Activated CD4-positive, alpha-beta T cell treated with anti-CD3 and anti-CD28 coated beads, Interleukin-2, amount 10 ng/mL, durations not matched to agents 24 days and 14 days (primary cell): Measurements from ENCODE around the gene KRT1. TPM values are rescaled to one million over a fixed set of nuclear protein-coding genes. Genes with fewer than 3 reads are reported as not detected.
"Not testable (repeated sequence)": the region's sequence is repeated elsewhere in the genome, so short reads cannot be mapped to it uniquely, and the experiment has no call there.

Experiments
- DNase-seq: peaks from one replicate; pipeline ENCODE4 v3.0.0; 2022
- H3K27ac Mint-ChIP-seq: one replicate; pipeline ENCODE4 v1.8.0; 2022; ENCODE audit warnings: mild to moderate bottlenecking, mixed read lengths
- H3K27me3 Mint-ChIP-seq: one replicate; pipeline ENCODE4 v1.8.0; 2022; ENCODE audit warnings: mixed read lengths
- H3K36me3 Mint-ChIP-seq: one replicate; pipeline ENCODE4 v1.8.0; 2022; ENCODE audit warnings: low read depth, mild to moderate bottlenecking, mixed read lengths
- H3K4me1 Mint-ChIP-seq: one replicate; pipeline ENCODE4 v1.8.0; 2021; ENCODE audit warnings: mixed read lengths
- H3K4me3 Mint-ChIP-seq: one replicate; pipeline ENCODE4 v1.8.0; 2022; ENCODE audit warnings: mild to moderate bottlenecking, moderate library complexity, mixed read lengths
- H3K9me3 Mint-ChIP-seq: one replicate; pipeline ENCODE4 v1.8.0; 2021; ENCODE audit warnings: mixed read lengths
- intact Hi-C: fragments of 100-400 bp; cut with micrococcal nuclease; formaldehyde crosslinking; loops from one replicate; pipeline ENCODE4 v1.15.1; 2023
- total RNA-seq: library from RNA; stranded (reverse); gene quantifications from 2 replicates; pipeline ENCODE4 v1.2.3, GENCODE V29; 2022

Gene KRT1
- not detected in 2 replicates for total RNA-seq

DNA sequence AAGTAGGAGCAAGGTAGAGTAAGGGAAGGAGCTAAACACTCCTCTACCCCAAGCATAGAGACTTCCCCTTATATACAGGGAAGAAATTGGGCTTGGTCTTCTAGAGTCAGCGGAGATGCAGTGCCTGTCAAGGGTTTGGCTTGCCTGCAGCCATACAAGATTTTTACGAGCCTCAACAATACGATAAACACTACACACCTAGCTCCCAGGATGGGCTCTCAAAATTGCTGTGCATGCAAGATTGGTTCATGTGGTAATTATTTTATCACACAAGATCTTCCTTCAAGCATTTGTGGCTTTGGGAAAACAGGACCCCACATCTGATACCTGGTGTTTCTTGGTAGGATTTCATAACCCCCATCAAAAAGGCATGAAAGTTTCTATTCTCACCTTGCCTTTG is at the start of gene KRT1:
KRT1 (minus strand) TSS at position 45 of the 400 bp plus-strand sequence. CDS start 59 bp downstream, outside the sequence.
- DNase-seq = no peak
- Mint-ChIP-seq H3K27me3 (peaks cover 24% of the 10 kb centered on the region), H3K27ac (no peak within 1 kb of the TSS), H3K9me3 (no peaks in the 10 kb centered on the region), H3K36me3 (no peaks in the 10 kb centered on the region), H3K4me3 (no peak within 1 kb of the TSS), H3K4me1 (peaks cover 10% of the 10 kb centered on the region)
- intact Hi-C loops = no loop called here

DNA sequence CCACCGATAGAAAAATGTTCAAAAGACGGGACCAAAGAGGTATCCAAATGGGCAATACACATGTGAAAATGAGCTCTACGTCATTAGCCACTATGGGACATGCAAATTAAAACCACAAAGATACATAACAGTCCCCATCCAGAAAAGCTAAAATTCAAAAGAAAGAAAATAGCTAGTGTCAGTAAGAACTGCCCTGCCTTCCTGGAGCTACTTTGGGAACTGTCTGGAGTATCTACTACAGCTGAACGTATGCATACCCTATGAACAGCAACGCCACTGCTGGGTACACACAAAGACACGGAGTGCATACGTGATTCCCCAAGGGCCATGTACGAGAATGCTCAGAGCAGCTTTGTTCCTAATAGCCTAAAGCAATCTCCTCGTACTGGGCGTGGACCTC is 48.9 kb upstream of the KRT1 start:
- Mint-ChIP-seq H3K36me3 (no peaks in the 10 kb centered on the region), H3K27me3 (peaks cover 10% of the 10 kb centered on the region), H3K4me3 (no peak overlapping the region), H3K27ac (no peak overlapping the region), H3K9me3 (no peaks in the 10 kb centered on the region), H3K4me1 (no peaks in the 10 kb centered on the region)
- no peak for DNase-seq
- intact Hi-C loops = no loop called here

DNA sequence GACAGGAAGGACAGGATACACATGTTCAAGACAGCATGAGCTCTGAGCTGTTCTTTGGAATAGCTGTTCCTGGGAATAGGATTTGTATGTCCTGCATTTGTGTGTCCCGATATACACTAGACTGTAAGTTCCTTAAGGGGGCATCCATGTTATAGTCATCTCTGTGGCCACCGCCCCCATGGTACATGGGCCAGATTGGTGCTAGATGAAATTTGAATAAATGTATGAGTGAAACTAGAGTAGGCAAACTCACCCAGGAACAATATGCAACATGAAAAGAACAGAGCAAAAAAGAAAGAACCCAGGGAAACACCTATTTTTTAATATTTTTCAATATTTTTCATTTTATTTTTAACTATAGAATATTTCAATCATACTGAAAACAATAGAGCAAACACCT is 48.2 kb upstream of the KRT1 start:
- no peaks in the 10 kb centered on the region for H3K4me1 Mint-ChIP-seq
- H3K27ac Mint-ChIP-seq = no peak overlapping the region
- intact Hi-C loops = no loop called here
- H3K36me3 Mint-ChIP-seq = no peaks in the 10 kb centered on the region
- DNase-seq = no peak
- H3K4me3 Mint-ChIP-seq = no peak overlapping the region
- no peaks in the 10 kb centered on the region for H3K9me3 Mint-ChIP-seq
- peaks cover 10% of the 10 kb centered on the region for H3K27me3 Mint-ChIP-seq

DNA sequence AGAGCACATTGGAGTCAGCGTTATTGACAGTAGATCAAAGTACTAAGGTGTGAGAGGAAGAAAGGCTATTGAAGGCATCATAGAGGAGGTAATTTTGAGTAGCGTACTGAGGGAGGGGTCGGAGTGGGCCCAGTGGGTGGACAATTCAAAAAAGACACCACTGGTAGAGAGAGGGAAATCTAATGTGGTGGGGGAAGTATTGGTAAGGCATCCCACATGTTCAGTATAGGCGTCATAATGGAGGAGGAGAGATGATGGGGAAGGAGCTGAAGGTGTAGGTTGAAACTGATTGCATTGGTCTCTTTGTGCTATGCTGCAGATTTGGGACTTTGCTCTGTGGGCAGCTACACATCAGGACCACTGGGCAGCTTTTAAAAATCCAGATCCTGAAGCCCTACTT is 46.8 kb upstream of the KRT1 start:
- Mint-ChIP-seq H3K9me3 (no peaks in the 10 kb centered on the region), H3K27ac (no peak overlapping the region), H3K27me3 (peaks cover 10% of the 10 kb centered on the region), H3K4me3 (no peak overlapping the region), H3K4me1 (no peaks in the 10 kb centered on the region), H3K36me3 (no peaks in the 10 kb centered on the region)
- intact Hi-C loops = no loop called here
- no peak for DNase-seq

DNA sequence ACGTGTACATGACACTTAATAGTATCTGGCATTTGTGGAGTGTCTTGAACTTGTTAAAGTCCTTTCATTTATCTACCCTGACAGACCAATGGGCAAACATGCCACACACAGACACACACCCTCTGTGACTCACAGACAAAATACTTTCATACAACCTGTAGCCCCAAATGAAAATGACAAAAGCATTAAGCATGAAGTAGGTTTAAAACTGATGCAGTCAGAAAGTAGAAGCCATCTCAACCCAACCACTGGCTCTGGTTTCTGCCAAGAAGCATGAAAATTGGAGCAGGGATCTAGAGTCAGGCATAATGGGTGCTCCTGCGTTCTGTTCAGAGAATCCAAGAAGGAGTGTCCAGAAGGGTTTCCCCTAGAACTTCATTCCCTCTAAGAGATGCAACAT is 46.2 kb upstream of the KRT1 start:
- H3K4me3 Mint-ChIP-seq = no peak overlapping the region
- no peaks in the 10 kb centered on the region for H3K9me3 Mint-ChIP-seq
- H3K27ac Mint-ChIP-seq = no peak overlapping the region
- no peaks in the 10 kb centered on the region for H3K36me3 Mint-ChIP-seq
- H3K27me3 Mint-ChIP-seq = peaks cover 10% of the 10 kb centered on the region
- no peaks in the 10 kb centered on the region for H3K4me1 Mint-ChIP-seq
- no peak for DNase-seq
- intact Hi-C loops = no loop called here

DNA sequence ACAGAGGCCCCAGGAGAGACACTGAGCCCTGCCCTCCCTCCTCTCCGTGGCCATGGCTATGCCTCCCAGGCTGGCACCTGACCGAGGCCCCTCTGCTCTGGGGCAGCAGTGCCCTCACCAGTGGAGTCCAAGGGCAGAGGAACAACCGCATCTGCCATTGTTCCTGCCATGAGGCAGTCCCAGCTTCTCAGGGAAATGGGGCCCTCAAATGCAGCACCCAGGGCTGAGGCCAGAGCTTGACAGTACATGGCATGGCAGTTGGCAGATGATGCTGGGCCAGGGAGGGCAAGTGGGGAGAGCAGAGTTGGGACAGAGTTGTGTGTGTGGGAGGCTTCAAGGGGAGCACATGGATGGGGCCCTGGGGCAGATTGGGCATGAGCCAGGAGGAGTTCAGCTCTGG is 44.2 kb upstream of the KRT1 start:
- no peak overlapping the region for H3K27ac Mint-ChIP-seq
- no peak for DNase-seq
- no peaks in the 10 kb centered on the region for H3K4me1 Mint-ChIP-seq
- no peaks in the 10 kb centered on the region for H3K9me3 Mint-ChIP-seq
- H3K4me3 Mint-ChIP-seq = no peak overlapping the region
- peaks cover 10% of the 10 kb centered on the region for H3K27me3 Mint-ChIP-seq
- H3K36me3 Mint-ChIP-seq = no peaks in the 10 kb centered on the region
- intact Hi-C loops = no loop called here

DNA sequence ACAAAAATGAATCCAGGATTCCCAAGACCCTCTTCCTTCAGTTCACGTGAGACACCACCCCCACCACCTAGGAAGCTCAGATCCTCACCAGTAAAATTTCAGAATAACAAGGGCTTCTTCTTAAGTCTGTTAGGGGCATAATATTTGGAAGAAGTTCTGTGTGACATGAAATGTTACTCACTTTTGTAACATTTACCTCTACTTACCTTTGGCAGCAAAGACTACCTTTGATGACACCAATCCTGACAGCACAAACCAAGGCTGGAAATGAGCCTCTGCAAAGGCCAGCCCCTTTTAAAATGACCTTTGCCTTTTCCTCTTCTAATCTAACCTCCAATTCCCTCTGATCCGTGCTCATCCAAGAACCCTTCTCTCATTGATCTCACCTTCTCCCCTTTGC is 42.5 kb upstream of the KRT1 start:
- Mint-ChIP-seq H3K4me3 (no peak overlapping the region), H3K4me1 (no peaks in the 10 kb centered on the region), H3K27me3 (peaks cover 7% of the 10 kb centered on the region), H3K36me3 (no peaks in the 10 kb centered on the region), H3K27ac (no peak overlapping the region), H3K9me3 (no peaks in the 10 kb centered on the region)
- DNase-seq = no peak
- intact Hi-C loops = no loop called here

DNA sequence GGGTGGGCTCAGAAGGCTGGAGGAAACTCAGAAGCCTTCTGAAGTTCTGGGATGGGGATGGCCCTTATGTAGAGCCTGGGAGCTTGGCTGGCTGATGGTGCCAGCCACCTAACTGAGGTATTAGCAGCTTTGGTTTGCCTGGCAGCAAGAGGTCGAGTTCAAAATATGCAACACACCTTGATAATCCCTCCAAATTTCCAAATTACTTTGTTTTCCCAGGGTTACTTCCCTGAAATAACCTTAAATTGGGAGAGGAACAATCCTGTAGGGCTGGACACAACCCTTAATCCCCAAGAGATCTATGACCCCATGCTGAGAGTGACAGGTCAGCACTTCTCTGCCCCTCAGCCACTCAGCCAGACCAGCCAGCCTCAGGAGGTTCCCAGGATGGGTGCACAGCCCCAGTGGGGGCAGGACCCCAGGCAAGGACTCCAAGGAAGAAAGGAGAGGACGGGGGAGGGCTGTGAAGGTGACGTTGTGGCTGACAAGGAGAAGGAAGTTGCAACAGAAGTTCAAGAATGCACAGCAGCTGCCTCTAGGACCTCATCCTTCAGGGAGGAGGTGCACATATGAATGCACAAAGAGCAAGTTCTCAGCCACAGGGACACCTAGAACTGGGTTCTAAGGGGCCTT is 41.7 kb upstream of the KRT1 start:
- peaks cover 8% of the 10 kb centered on the region for H3K27me3 Mint-ChIP-seq
- no peak overlapping the region for H3K4me3 Mint-ChIP-seq
- H3K36me3 Mint-ChIP-seq = no peaks in the 10 kb centered on the region
- no peak overlapping the region for H3K27ac Mint-ChIP-seq
- intact Hi-C loops = no loop called here
- H3K4me1 Mint-ChIP-seq = no peaks in the 10 kb centered on the region
- H3K9me3 Mint-ChIP-seq = no peaks in the 10 kb centered on the region
- DNase-seq = no peak

DNA sequence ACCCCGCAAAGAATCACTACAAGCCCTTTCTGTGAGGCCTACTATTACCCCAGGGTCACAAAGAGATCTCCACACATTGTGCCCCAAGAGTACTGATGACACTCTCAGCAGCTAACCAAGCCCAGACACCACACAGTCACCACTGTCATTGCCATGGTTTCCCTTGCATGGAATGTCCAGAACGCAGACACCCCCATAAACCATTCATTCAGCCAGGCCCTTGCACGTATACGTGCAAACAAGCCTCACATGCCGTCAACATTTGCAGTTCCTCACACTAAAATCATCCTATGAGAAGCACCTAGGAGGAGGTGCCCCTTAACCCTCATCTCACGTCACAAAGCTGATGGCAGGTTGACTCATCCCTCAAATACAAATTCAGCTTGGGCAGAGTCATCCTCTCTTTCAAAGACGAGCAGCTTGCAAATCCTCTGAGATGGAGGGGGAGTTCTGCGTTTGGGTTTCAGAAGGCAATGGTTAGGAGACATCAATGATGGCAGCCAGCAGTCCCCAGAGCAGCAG is 40.2 kb upstream of the KRT1 start:
- H3K36me3 Mint-ChIP-seq = no peaks in the 10 kb centered on the region
- peaks cover 22% of the 10 kb centered on the region for H3K27me3 Mint-ChIP-seq
- no peak overlapping the region for H3K4me3 Mint-ChIP-seq
- intact Hi-C loops = no loop called here
- H3K4me1 Mint-ChIP-seq = no peaks in the 10 kb centered on the region
- no peak overlapping the region for H3K27ac Mint-ChIP-seq
- H3K9me3 Mint-ChIP-seq = no peaks in the 10 kb centered on the region
- no peak for DNase-seq

DNA sequence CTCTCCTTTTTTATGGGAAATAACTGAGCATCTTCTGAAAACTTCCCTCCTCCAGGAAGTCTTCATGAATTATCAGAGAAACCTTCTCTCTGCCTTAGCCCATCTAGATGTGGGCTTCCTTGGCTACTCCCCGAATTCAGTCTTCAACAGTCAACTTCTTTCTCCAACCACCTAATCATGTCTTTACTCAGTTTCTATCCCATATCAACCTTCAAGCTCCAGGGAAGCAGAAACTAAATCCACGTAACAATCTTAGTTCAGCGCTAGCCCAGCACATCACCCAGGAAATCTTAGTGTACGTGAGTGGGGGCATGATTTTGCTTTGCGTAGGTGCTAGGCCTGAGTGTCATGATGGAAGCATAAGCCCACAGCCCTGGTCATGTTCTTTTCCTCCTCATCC is 35.9 kb upstream of the KRT1 start:
- Mint-ChIP-seq H3K36me3 (no peaks in the 10 kb centered on the region), H3K27ac (no peak overlapping the region), H3K9me3 (peaks cover 3% of the 10 kb centered on the region), H3K27me3 (peaks cover 53% of the 10 kb centered on the region), H3K4me1 (peaks cover 6% of the 10 kb centered on the region), H3K4me3 (no peak overlapping the region)
- intact Hi-C loops = no loop called here
- DNase-seq = no peak

DNA sequence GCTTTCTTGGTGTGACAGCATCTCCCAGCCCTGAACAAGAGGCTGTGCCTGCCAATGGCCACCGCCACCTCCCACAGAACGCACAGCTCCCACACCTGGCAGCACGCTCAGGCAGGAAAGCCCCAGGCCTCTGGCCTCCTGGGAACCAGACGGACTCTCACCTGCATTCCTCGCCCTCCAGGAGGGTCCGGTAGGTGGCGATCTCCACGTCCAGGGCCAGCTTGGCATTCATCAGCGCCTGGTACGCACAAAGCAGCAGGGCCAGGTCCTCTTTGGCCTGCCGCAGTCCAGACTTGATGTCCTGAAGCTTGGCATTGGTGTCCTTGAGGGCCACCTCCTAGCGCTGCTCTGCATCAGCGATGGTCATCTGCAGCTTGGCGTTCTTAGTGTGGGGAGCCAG is 35.2 kb upstream of the KRT1 start:
- Mint-ChIP-seq H3K27me3 (peaks cover 53% of the 10 kb centered on the region), H3K4me3 (no peak overlapping the region), H3K9me3 (peaks cover 3% of the 10 kb centered on the region), H3K36me3 (no peaks in the 10 kb centered on the region), H3K27ac (no peak overlapping the region), H3K4me1 (peaks cover 6% of the 10 kb centered on the region)
- no peak for DNase-seq
- intact Hi-C loops = no loop called here

DNA sequence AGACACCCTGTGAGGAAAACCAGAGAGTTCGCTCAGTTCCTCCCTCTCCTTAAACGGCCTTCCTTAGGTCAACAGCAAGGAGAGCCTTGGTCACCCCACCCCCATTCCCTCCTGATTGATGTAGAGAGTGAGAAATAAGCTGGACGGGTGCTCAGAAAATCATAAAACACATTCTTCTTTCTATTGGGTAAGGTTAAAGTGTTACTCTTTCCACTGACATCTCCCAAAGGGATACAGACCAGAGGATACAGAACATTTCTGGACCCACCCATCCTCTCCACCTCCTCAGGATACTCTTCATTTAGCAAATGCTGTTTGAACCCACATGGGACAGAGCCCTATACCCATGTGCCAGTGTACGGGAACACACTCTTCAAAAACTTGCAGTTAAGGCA is 34.7 kb upstream of the KRT1 start:
- intact Hi-C loops = no loop called here
- Mint-ChIP-seq H3K27ac (no peak overlapping the region), H3K36me3 (no peaks in the 10 kb centered on the region), H3K9me3 (peaks cover 3% of the 10 kb centered on the region), H3K27me3 (peaks cover 53% of the 10 kb centered on the region), H3K4me3 (no peak overlapping the region), H3K4me1 (peaks cover 6% of the 10 kb centered on the region)
- no peak for DNase-seq

DNA sequence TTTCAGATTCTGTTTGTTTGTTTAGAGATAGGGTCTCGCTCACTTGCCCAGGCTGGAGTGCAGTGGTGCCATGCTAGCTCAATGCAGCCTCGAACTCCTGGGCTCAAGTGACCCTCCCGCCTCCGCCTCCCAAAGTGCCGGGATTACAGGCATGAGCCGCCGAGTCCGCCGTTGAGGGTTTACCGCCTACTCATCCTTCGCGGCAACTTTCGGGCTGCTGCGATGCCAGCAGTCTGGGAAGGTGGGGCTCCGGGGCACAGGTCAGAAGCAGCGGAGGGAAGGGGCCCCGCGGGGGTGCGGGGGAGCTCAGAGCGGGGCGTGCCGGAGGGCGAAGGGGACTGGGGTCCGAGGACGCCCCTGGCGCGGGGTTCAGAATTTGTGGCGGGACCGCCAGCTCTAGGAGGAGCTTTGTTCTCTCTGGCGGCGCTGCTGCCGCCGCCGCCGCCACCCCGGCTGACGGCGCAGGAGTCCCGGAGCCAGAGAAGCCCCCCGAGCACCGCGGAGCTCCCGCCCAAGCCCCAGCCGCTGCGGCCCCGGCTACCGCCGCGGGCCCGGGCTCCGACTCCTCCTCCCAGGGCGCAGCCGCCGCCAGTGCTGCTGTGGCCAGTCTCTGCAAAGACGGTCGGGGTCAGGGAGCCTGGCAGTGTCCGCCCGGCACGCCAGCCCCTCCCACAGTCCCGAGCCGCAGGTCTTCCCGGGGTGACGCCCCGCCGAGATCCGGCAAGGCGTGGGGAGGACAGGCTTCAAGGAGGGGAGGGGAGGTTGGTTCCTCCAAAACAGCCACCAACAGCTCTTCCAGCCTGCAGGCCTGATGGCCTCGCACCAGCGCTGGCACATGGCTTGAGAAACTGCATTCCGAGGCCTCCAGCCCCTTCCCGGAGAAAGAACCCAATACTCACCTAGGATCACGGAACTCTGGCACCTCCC is 34.0 kb upstream of the KRT1 start:
- Mint-ChIP-seq H3K4me1 (peaks cover 6% of the 10 kb centered on the region), H3K36me3 (no peaks in the 10 kb centered on the region), H3K4me3 (peak overlapping the region; percentile 56), H3K9me3 (peaks cover 3% of the 10 kb centered on the region), H3K27ac (no peak overlapping the region), H3K27me3 (peaks cover 53% of the 10 kb centered on the region)
- DNase-seq = no peak
- intact Hi-C loops = no loop called here

DNA sequence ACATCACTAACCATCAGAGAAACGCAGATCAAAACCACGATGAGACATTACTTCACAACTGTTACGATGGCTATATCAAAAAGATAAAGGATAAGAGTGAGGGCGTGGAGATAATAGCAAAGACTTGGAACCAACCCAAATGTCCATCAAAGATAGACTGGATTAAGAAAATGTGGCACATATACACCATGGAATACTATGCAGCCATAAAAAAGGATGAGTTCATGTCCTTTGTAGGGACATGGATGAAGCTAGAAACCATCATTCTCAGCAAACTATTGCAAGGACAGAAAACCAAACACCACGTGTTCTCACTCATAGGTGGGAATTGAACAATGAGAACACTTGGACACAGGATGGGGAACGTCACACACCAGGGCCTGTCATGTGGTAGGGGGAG is 31.9 kb upstream of the KRT1 start:
- intact Hi-C loops, H3K27ac Mint-ChIP-seq, H3K4me1 Mint-ChIP-seq, H3K36me3 Mint-ChIP-seq, DNase-seq, H3K9me3 Mint-ChIP-seq, H3K4me3 Mint-ChIP-seq: not testable (repeated sequence)
- H3K27me3 Mint-ChIP-seq = peaks cover 50% of the 10 kb centered on the region
